HG02870 (cell line): ENCODE data around the gene TMEM259.

ENCODE experiments used
- ATAC-seq: cut with Tn5 transposase; IDR thresholded peaks from one replicate; pipeline ENCODE4 v1.9.1; 2021; ENCODE audit warnings: mild to moderate bottlenecking, moderate library complexity; ENCODE audit not compliant: unreplicated experiment

Gene TMEM259

DNA sequence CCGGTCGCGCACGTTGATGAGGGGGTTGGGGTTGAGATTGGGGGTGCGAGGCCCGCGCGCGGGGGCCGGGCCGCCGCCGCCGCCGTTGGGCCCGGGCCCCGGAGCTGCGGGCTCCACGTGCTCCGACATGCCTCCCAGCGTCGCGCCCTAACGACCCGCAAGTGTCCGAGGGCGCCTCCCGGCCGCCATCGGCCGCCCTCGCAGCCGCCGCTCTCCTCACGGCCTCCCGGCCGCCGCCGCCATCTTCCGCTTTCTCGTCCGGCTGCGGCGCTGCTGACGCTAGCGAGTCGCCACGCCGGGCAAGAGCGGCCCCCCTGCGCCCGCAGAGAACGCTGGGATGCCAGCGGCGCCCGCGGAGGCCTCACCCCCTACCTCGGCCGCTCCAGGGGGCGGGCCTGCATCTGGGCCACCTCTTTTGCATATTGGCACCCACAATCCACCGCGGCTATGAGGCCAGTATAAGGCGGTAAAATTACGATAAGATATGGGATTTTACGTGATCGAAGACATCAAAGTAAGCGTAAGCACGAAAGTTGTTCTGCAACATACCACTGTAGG lies at the start of gene TMEM259:
Gene TMEM259, minus strand, starts transcription at position 256 of the 558 bp plus-strand sequence. Its CDS starts 127 bp downstream, at position 129.
- ATAC-seq, result peak; percentile 69

DNA sequence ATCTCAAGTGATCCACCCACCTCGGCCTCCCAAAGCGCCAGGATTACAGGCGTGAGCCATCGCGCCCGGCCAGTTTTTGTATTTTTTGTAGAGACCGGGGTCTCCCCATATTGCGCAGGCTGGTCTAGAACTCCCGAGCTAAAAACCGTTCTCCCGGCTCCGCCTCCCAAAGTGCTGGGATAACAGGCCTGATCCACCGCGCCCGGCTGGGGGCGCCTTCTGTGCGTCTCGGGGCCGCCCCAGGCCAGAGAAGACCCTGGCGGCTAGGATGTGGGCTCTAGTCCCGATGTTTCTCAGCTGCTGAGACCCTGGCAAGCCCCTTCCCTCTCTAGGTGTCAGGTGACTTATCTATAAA lies 49.6 kb upstream of the TMEM259 start:
- ATAC-seq, result no peak

DNA sequence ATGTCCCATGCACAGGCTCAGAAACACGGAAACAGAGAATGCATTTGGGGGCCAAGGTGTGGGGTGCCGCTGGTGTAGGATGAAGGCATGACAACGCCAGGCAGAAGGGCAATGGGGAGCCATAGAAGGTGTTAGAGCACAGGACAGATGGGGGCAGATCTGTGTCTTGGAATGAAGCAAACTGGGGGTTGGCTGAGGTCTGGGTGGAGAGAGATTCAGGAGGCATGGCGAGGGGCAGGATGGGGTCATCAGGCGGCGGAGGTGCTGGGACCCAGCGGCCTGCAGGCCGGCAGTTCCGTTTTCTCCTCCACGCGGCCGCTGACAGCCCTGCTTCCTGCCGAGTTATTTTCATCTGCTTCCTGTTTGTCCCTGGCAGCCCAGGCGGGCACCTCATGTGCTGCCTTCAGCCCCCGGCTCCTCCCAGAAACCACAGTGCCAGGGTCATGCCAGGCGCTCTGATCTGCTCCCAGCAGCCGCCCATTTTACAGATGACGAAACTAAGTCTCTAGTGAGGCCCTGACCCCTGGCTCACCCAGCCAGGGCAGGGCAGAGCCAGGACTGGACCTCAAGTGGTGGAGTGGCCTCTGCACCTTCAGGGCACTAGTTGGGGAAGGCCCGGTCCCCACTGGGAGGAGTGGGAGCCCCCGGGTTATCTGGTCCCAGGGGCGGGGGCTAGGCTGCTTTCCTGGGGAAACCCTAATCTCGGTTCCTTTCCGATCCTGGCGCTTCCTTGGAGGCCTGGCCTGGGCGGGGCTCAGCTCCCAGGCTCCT lies 48.3 kb upstream of the TMEM259 start:
- ATAC-seq, result no peak

DNA sequence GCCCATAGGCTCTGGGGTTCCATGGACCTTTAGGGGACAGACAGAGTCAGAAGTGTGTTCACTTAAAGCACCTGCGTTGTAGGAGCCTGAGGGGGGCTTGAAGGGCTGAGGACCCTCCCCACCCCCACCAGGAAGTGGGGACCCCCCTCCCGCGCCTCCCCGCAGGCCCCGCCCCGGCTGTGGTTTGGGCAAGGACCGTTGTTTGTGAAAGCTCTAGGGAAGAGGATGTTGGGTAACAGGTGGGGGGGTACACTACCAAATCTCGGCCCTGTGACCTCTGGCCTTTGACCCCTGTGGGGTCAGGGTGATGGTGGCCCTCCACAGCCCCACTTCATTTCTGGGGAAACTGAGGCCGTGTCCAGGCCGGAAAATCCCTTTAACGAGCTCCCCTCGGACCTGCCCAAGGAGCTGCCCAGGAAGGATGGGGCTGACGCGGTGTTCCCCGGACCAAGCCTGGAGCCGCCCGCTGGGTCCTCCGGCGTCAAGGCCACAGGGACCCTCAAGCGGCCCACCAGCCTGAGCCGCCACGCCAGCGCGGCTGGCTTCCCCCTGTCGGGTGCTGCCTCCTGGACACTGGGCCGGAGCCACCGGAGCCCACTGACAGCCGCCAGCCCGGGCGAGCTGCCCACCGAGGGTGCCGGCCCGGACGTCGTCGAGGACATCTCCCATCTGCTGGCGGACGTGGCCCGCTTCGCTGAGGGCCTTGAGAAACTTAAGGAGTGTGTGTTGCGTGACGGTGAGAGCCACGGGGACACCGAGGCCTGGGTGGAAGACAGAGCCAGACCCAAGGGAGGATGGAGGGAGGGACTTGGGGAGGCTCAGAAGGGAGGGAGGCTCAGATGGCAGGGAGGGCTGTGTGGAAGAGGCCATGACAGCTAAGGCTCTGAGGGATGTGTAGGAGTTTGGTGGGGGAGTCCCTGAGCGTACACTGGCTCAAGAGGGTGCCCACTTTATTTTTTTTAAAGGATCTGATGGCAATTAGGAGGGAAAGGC lies 47.4 kb upstream of the TMEM259 start:
- no peak for ATAC-seq

DNA sequence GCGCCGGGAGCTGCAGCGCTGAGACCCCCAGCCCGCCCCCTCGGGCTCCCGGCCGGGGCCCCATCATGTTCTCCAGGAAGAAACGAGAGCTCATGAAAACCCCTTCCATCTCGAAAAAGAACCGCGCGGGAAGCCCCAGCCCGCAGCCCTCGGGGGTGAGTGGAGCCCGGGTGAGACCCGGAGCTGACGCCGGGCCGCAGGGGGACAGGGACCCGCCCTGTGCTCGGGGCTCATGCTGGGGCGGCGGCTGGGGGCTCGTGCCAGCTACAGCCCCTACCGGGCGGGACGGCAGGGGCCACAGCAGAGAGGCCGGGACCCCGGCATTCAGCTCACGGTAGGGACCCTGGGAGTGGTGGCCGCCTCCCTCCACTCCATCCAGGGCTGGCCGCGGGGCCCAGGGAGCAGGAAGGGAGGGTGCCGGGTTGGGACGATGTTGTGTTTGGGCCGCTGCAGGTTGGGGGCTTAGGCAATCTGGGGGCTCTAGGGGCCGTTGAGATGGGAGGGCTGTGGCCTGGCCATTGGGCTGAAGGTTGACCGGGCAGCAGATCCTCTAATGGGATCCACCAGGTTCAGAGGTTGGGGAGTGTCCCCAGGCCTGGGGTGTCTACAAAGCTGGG lies 46.5 kb upstream of the TMEM259 start:
- ATAC-seq, result no peak

DNA sequence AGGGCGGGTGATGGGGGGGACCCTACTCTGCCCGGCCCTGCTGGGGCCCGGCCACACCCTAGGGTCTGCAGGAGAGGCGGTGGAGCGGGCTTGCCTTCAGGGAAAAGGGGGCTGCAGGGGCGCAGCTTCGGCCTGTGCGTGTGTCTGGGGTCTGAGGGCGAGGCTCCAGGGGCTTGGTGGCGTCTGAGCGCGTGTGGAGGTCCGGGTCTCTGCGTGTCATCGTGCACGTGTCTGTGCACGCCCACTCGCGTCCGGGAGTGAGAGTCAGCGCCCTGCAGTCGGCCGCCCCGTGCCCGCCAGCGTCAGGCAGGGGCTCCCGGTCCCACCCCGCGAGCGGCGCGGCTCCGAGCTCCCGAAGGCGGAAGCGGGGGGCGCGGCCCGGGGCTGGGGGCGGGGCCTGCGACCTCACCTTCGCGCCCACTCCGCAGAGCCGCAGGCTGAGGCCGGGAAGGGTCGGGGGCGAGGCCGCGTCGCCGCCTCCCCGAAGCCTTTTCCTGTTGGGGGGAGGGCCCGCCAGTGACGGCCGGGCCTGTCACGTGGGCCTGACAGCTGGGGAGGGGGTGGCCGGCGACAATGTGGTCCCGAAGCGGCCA lies 45.9 kb upstream of the TMEM259 start, which contains the start of gene ARHGAP45:
Gene ARHGAP45, plus strand, starts transcription at position 420 of the 593 bp plus-strand sequence. CDS start 239 bp downstream, outside the sequence.
- no peak for ATAC-seq

DNA sequence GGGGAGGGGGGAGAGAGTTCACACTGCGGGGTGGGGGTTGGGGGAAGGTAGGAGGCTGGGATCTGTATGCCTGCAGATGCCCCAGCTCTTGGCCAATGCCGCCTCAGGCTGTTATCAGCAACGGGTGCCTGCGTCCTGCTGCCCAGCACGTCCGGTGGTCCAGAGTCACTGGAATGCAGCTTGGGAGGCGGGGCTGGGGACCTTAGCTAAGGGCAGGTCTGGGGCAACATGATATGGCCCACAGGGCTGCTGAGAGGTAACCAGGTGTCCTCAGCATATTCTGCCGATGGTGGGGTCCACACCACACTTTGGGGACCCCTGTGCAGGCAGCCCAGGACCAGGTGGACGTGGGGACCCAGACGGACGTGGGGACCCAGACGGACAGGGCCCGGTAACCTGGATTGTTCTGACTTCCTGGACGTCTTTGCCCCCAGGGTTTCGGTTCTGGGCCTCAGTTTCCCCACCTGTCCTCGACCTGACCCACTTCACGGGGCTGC lies 45.4 kb upstream of the TMEM259 start:
- ATAC-seq, result no peak

DNA sequence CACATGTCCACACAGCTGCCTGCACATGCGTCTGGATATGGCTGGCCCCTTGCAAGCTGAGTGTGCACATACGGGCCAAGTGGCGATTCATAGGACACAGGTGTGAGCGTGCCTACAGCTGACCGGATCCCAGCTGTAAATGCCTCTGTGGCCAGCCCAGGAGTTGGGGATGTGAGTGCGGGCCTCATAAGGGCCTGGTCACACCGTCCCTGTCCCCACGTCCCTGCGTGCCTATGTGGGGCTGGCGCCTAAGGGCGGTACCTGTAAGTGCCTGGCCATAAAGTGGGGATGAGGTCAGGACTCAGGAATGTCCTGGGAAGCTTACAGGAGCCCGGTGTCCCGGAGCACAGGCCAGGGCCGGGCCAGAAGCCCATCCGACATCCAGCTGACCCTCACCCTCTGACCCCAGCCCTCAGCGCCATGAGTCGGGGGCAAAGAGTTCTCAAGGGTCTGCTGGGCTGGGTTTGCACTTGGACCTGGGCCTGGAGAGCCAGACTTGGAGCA lies 44.7 kb upstream of the TMEM259 start:
- ATAC-seq, result no peak

DNA sequence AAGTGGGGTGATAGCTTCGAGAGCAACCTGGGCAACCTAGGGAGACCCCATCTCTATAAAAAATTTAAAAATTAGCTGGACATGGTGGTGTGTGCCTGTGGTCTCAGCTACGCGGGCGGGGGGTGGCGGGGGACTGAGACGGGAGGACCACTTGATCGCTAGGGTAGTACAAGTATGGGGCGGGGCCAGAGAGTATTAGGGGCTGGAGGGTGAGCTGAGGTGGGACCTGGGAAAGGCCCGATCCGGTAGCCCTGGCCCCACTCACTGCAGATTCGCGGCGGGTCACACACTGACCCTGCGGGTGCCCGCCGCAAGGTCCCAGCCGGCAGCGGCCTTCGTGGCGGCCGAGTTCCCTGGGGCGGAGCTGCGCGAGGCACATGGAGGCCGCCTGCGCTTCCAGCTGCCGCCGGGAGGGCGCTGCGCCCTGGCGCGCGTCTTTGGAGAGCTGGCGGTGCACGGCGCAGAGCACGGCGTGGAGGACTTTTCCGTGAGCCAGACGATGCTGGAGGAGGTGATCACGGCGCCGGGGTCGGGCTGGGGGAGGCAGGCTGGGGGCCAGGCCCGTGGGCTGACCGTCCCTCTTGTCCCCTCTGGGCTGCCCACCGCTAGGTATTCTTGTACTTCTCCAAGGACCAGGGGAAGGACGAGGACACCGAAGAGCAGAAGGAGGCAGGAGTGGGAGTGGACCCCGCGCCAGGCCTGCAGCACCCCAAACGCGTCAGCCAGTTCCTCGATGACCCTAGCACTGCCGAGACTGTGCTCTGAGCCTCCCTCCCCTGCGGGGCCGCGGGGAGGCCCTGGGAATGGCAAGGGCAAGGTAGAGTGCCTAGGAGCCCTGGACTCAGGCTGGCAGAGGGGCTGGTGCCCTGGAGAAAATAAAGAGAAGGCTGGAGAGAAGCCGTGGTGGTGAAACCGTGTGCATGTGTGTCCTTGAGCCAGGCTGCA lies 44.0 kb upstream of the TMEM259 start:
- ATAC-seq, result no peak

DNA sequence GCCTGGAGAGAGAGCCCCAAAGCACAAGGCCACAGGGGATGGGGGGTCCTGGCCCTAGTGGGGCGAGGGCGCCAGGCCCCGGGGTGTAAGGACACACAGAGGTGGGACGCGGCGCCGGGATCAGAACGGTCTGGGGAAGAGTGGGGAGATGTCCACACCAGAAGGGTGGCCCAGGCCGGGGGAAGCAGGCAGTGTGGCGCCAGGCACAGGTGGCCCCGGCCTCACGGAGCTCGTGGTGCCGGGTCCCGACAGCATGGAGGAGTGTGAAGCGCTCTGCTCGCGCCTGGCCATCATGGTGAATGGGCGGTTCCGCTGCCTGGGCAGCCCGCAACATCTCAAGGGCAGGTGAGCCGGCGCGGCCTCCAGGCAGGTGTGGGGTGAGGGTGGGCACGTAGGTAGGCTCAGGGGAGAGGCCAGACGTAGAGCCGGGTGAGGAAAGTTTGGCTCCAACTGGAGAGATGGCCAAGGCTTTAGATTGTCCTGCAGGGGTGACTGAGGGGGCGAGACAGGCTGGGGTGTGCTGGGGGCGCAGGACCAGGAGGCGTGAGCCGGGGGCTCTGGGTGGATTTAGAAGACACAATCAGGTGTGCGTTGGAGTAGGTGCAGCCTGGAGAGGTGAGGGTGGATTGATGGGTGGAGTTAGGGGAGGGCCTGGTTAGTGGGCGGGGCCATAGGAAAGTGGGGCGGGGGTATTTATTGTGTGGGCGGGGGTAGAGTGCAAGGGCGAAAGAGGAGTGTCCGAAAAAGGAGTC lies 43.2 kb upstream of the TMEM259 start:
- ATAC-seq, result no peak

DNA sequence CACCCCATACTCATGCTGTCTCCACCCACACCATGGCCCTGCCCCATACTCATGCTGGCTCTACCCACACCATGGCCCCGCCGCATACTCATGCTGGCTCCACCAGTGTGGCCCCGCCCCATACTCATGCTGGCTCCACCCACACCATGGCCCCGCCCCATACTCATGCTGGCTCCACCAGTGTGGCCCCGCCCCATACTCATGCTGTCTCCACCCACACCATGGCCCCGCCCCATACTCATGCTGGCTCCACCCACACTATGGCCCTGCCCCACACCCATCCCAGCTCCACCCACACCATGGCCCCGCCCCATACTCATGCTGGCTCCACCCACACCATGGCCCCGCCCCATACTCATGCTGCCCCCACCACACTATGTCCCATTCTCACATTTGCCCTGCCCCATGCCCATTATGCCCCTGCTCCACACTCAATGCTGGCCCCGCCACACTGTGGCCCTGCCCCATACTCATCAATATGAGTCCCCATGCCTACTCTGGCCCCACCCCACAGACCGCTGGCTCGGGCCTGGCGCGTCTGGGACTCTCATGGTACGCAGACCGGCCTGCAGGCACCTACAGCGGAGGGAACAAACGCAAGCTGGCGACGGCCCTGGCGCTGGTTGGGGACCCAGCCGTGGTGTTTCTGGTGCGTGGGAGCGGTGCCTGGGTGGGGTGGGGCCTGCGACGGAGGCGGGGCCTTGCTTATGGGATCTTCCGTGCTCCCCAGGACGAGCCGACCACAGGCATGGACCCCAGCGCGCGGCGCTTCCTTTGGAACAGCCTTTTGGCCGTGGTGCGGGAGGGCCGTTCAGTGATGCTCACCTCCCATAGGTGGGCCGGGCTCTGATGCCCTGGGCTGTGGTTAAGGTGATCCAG lies 42.3 kb upstream of the TMEM259 start:
- no peak for ATAC-seq

DNA sequence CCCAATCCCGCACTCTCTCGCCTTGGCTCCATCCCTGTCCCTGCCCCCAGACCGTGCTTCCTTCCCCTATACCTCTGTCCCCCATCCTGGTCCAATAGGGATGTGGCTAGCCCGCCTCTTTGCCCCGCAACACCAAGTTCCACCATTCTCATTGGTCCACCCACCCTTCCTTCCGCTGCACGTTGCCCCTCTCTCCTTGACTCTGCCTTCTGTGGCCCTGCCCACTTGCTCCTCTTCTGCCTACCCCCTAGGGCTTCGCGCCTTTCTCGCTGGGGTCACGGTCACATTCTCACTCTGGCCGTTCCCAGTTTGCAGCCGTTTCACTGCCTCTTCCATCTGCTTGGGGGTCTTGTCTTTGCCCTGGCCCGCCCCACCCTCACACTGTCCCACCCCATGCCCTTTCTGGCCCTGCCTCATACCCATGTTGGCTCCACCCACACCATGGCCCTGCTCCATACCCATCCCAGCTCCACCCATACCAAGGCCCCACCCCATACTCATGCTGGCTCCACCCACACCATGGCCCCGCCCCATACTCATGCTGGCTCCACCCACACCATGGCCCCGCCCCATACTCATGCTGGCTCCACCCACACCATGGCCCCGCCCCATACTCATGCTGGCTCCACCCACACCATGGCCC lies 41.6 kb upstream of the TMEM259 start:
- ATAC-seq, result no peak

DNA sequence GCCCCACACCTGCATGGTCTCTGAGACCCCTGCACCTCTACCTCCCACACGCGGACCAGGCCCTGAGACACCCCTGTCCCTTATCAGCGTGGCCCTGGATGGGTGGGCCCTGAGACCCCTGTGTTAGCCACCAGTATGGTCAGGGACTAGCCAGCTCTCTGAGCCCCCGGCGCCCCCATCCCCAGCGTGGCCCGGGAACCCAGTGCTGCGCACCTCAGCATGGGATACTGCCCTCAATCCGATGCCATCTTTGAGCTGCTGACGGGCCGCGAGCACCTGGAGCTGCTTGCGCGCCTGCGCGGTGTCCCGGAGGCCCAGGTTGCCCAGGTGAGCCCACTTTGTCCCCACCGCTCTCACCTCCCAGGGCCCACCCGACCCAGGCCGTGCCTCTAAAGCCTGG lies 41.1 kb upstream of the TMEM259 start:
- ATAC-seq, result no peak

DNA sequence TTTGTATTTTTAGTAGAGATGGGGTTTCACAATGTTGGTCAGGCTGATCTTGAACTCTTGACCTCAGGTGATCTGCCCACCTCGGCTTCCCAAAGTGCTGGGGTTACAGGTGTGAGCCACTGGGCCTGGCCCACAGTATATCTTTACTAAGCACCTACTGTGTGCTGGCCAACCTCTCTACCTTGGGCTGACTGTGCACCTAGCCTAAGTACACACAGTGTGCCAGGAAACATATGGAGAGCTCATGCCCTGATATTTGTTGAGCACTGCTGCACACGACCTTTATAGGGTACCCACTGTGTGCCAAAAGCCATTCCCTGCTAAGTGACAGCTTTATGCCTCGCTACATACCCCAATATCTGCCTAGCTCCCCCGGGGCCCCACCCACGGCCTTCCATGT lies 39.8 kb upstream of the TMEM259 start:
- no peak for ATAC-seq

DNA sequence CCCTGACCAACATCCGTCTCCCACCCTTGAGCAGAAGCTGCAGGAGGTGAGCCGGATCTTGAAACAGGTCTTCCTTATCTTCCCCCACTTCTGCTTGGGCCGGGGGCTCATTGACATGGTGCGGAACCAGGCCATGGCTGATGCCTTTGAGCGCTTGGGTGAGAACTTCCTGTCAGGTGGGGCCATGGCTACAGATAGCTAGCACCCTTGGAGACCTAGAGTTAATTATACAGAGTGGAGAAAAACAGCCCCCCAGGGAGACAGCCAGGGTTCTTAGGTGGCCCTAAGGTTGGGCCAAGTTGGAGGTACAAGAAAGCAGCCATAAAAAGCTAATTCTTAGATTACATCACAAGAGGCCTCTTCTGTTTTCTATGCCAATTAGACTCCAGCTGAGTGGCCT lies 37.2 kb upstream of the TMEM259 start:
- no peak for ATAC-seq

DNA sequence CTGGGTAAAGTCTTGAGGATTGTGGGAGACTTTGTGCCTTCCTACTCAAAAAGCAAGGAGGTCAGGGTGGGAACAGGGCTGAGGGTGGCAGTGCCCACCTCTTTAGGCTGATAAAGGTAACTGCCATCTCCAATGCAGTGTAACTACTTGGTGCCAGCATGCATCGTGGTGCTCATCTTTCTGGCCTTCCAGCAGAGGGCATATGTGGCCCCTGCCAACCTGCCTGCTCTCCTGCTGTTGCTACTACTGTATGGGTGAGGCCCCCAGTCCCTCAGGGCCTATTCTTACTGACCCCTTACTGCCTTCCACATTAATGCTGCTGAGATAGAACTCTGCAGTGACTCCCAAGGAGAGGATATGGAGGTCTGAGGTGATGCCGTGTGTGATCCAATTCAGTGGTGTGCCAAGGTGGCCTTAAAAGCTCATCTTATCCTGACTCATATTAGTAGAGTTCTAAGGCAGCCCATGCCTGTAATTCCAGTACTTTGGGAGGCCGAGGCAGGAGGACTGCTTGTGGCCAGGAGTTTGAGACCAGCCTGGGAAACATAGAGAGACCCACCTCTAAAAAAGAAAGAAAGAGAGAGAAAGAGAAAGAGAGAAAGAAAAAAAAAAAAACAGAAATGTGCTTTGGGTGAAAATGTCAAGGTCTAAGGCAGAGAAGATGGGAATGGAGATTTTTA lies 36.4 kb upstream of the TMEM259 start:
- no peak for ATAC-seq
